Kidney tubule cell (primary cell): ENCODE measurements around the gene MTHFD1.

Source experiments
- DNase-seq: peaks from one replicate; pipeline ENCODE4 v3.0.0-alpha.2; 2018; ENCODE audit warnings: low spot score

MTHFD1 gene

GRCh38 chr14:64495252-64495651 is 107.1 kb downstream of the MTHFD1 start:
- DNase-seq: no peak

DNA sequence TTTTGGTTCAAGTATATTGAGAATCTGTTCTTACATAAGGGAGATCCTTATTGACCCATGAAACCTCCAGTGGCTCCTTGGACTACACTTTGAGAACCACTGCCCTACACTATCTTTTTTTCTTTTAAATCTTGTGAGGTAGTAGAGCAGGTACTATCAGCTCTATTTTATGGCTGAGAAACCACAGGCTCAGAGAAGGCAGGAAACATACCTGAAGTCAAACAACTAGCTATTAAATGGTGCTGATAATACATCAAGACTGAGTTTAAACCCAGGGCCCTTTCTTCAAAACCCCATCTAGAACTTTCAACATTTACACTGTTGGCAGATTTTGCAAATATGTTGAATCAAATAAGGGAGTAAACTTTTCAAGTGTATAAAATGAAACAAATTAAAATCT is 108.6 kb downstream of the MTHFD1 start:
- no peak for DNase-seq

DNA sequence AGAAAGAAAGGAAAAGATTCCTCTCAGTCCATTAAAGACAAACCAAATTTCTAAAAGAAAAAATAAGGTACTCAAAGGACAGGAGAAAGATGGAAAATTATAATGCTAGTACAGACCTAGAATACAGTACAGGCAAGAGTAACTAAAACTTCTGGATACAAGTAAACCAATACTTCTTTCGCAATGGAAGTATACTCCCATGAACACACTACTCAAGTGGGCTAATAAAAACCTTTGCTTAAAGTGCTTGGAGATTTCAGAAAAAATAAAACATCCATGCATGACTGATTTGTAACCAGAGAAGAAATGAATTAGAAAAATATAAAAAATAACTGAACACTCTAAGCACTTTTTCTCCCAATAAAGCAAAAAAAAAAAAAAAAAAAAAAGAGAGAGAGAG is 111.9 kb downstream of the MTHFD1 start:
- DNase-seq: no peak

DNA sequence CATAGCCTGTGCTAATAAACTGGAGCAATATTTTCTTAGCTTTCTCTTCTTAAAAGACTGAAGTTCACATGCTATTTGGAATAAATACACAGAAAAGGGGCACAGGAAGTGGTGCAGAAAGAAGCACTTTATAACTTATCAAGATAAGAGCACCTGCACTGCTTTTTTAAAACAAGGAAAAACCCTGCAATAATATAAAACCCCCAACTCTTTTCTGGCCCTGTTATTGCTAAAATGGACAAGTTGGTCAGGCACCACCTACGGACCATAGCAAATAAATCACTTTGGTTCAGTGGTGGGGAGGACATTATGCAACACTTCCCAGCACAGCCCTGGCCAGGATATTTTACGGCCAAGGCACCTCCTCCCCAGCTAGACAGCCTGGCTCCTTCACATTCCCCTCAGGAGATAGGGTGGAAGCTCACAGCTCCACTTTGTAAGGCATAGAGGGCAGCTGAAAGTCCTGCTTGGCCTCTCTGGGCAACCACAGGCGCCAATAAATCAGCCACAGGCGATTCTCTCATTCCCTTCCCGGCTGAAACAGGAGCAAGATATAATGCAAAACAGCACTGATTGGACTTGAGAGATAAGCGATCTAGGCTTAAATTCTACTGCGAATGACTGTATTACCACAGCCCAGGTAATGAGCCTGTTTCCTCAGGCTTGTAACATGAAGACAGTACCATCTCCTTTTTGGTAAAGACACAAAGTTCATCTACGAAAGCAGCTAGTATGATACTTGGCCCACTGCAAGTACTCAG is 113.4 kb downstream of the MTHFD1 start:
- peak; percentile 75 for DNase-seq

- DNase-seq: peak; percentile 44
These were observed 114.3 kb downstream of the MTHFD1 start for GRCh38 chr14:64502456-64502855.

GRCh38 chr14:64502887-64503433 is 114.8 kb downstream of the MTHFD1 start:
- peak; percentile 43 for DNase-seq

DNA sequence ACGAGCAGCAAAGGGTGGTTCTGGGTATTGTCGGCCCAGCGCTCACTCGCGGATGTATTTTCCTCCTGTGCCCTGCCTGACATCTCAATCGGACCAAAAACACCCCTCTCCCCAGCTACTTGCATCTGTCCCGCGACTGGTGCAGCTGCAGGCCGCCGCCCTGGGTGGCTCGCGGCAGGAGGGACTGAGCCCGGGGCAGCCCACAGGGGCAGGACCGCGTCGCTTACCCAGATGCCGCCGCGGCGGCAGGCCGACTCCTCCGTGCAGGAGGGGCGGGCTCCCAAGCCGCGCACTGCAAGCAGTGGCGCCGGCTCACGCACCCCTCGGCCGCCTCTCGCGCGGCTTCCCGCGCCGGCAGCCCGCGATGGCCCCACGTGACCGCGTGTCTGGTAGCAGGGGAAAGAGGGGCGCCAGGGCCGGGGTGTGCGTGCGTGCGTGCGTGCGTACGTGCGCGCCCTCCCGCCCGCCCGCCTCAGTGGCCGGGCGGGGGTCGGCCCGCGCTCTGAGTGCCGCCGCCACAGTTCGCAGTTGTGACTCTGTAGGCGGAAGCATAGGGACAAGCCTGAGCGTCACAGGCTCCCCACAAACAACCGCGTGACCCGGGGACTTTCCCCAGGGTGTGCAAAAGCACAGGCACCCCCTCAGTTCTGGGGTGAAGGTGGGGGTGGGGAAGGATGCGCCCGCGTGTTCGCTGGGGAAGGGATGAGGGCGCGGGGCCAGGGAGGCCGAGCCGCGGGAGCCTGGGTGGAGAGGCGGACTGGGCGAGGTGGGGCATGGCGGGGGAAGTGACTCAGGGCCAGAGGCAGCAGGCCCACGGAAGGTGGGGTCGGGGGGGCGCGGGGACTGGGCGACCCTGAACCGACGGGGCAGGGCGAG is 115.5 kb downstream of the MTHFD1 start, which contains the start of gene ZBTB25:
ZBTB25 (minus strand) TSS at position 405 of the 876 bp plus-strand sequence. CDS start 13,305 bp downstream, outside the sequence.
- DNase-seq: peak; percentile 94

DNA sequence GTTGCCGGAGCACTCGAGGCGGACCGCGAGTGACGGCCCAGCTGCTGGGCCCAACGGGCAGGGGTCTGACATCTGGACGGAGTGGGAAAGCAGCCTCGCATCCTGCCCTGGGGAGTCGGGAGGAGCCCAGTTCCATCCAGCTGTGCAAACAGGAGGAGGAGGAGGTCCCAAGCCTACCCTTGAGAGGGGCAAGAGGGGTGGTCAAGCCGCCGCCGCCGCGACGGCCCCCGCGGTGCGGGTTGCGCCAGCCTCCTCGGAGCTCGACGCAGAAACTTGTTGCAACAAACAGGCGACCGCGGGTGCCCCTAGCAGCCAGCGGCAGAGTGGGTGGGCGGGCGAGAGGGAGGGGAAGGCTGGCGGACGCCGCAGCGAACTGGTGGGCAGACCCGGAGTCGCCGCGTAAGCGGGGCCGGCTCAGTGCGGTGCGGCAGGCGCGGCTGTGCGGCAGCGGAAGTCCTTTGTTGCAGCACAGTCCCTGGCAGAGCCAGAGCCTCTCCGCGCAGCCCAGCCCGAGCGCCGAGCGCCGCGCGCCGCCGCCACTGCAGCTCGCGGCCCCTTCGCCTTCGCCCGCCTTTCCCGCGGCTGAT is 116.2 kb downstream of the MTHFD1 start, which contains the start of gene ZBTB1:
ZBTB1 (plus strand) TSS at position 461 of the 587 bp plus-strand sequence. CDS start 16,735 bp downstream, outside the sequence.
- DNase-seq: peak; percentile 89

DNA sequence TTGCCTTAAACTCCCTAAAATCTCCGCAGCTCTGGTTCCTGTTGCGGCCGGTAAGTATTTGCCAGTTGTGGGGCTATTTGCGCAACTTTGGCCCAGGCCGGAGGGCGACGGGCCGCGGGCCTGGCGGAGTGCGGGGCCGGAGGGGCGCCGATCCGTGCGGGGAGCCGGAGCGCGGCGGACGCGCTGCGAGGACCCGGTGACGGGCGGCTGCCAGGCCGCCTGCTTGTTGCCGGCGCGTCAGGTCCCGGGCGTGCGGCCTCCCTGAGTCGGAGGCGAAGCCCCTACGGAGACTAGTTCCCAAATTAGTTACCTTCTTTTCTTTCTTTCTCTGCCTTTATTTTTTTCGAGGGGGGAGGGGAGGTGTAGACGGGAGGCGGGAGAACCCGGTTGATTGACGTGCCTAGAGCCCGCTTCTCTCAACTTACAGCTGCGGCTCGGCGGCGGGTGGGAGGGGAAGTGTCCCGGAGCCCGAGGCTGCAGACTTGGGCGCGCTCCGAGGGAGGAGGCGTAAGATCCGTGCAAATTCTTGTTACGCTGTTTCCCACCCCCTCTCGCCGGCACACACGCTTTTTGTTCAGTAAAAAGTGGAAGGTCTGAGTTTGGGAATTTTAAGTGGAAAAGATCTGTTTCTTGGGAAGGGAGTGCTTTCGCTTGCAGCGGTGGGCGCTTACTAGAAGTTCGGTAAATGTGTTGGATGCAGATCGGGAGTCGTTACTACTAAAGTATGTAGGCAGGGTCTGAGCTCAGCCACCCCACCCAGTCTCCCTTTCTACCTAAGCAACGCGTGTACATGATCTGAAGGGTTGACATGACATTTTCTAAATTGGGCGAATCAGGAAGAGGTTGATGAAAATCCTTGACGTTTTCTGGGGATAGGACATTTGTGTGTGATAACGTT is 117.0 kb downstream of the MTHFD1 start:
- DNase-seq: peak; percentile 86

GRCh38 chr14:64506721-64507120 is 118.6 kb downstream of the MTHFD1 start:
- peak; percentile 22 for DNase-seq

- DNase-seq: peak; percentile 70
These were observed 119.4 kb downstream of the MTHFD1 start for GRCh38 chr14:64507376-64508156.

DNA sequence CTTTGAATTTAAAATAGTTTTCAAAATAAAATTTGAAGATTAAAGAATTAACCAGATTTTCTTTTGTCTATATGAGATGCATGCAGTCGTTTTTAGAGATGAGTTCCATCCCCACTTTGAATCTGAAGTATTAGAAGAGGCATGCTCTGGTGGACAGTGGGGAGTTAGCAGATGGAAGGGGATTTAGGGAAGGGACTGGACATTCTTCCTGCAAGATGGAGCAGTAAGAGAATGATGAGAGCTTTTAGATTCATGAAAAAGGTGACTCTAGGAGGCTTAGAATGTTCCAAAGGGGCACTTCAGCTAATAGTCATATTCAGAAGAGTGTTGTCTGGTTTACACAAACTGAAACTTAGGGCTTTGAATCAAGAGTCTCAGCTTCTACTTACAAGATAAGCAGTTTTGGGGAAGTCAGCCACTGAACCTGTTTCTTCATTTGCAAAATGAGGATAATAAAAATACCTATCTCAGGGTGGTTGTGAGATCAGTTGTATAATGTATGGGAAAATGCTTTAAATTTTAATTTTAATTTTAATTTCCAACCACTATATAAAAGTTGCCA is 120.1 kb downstream of the MTHFD1 start:
- DNase-seq: no peak

GRCh38 chr14:64509036-64509435 is 120.9 kb downstream of the MTHFD1 start:
- no peak for DNase-seq
